BE2C (cell line): ENCODE results near the gene ANXA4.

Source experiments
- DNase-seq: peaks from one replicate; pipeline ENCODE4 v3.0.0-alpha.2; 2020
- H3K27me3 ChIP-seq: fragments of 250-450 bp; sonication (Bioruptor Pico); 2 replicates; pipeline ENCODE4 v1.5.1; 2020; ENCODE audit warnings: mild to moderate bottlenecking
- H3K36me3 ChIP-seq: fragments of 250-450 bp; sonication (Bioruptor Pico); 2 replicates; pipeline ENCODE4 v1.5.1; 2020; ENCODE audit warnings: mild to moderate bottlenecking
- H3K4me1 ChIP-seq: fragments of 250-450 bp; sonication (Bioruptor Pico); 2 replicates; pipeline ENCODE4 v1.5.1; 2020
- H3K4me3 ChIP-seq: 2 replicates; pipeline ENCODE4 v1.5.1; 2011; ENCODE audit warnings: low read depth, low read length
- H3K9me3 ChIP-seq: fragments of 250-450 bp; sonication (Bioruptor Pico); 2 replicates; pipeline ENCODE4 v1.5.1; 2020
- TF ChIP-seq, protein P1 (sequence below): IDR thresholded peaks from 2 replicates; pipeline ENCODE4 v1.5.1; 2012; ENCODE audit warnings: mild to moderate bottlenecking, low read depth, low read length

ANXA4 gene

GRCh38 chr2:69776886-69777785 lies 35.2 kb downstream of the ANXA4 start:
- Histone ChIP-seq H3K9me3 (no peaks in the 10 kb centered on the region), H3K27me3 (no peaks in the 10 kb centered on the region), H3K4me1 (no peaks in the 10 kb centered on the region), H3K4me3 (no peak overlapping the region), H3K36me3 (no peaks in the 10 kb centered on the region)
- TF ChIP-seq, protein P1, sequence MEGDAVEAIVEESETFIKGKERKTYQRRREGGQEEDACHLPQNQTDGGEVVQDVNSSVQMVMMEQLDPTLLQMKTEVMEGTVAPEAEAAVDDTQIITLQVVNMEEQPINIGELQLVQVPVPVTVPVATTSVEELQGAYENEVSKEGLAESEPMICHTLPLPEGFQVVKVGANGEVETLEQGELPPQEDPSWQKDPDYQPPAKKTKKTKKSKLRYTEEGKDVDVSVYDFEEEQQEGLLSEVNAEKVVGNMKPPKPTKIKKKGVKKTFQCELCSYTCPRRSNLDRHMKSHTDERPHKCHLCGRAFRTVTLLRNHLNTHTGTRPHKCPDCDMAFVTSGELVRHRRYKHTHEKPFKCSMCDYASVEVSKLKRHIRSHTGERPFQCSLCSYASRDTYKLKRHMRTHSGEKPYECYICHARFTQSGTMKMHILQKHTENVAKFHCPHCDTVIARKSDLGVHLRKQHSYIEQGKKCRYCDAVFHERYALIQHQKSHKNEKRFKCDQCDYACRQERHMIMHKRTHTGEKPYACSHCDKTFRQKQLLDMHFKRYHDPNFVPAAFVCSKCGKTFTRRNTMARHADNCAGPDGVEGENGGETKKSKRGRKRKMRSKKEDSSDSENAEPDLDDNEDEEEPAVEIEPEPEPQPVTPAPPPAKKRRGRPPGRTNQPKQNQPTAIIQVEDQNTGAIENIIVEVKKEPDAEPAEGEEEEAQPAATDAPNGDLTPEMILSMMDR = no peak
- no peak for DNase-seq

- TF ChIP-seq, protein P1 = no peak
Observed at GRCh38 chr2:69777786-69778105, 35.8 kb downstream of the ANXA4 start.

DNA sequence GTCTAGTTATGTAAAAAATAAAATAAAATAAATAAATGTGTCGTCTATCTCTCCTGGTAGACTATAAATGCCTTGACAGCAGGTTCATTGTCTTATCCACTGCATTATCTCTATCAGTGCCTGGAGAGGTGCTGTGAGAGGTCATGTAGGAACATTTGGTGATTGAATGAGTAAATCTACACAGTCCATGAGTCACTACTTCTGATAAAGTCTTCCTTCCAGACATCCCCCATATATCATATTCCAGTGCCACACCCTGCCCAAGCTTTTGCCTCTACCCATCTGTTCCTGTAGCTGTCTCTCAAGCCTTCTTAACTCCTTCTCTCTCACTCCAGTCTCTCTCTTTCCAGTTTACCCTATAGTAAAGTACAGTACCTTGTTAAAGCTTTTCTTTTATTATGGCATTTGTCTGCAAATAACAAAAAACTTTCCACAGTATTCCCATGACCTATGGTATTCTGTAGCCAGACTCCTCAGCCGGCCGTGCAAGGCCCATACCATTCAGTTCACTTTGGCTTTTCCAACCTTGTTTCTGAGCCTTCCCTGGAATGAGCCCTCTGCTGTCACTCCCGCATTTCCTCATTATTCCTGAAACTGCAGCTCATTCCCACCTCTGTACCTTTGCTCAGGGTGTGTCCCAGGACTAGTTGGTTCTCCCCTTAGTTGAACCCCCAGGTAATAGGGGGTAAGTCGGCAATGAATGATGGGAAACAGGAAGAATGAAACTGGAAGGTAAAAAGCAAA lies 37.5 kb downstream of the ANXA4 start:
- Histone ChIP-seq H3K36me3 (no peaks in the 10 kb centered on the region), H3K4me1 (no peaks in the 10 kb centered on the region), H3K4me3 (no peak overlapping the region), H3K27me3 (no peaks in the 10 kb centered on the region), H3K9me3 (no peaks in the 10 kb centered on the region)
- DNase-seq = no peak
- TF ChIP-seq, protein P1 = no peak

More at GRCh38 chr2:69777786-69778105, 35.8 kb downstream of the ANXA4 start:
- Histone ChIP-seq H3K9me3 (no peaks in the 10 kb centered on the region), H3K4me1 (no peaks in the 10 kb centered on the region), H3K4me3 (no peak overlapping the region), H3K27me3 (no peaks in the 10 kb centered on the region), H3K36me3 (no peaks in the 10 kb centered on the region)
- no peak for DNase-seq

GRCh38 chr2:69780921-69781320 lies 39.0 kb downstream of the ANXA4 start:
- Histone ChIP-seq H3K4me1 (no peaks in the 10 kb centered on the region), H3K9me3 (no peaks in the 10 kb centered on the region), H3K4me3 (no peak overlapping the region), H3K27me3 (no peaks in the 10 kb centered on the region), H3K36me3 (no peaks in the 10 kb centered on the region)
- no peak for DNase-seq
- TF ChIP-seq, protein P1 = no peak

GRCh38 chr2:69781321-69782248 lies 39.7 kb downstream of the ANXA4 start:
- Histone ChIP-seq H3K36me3 (no peaks in the 10 kb centered on the region), H3K4me3 (no peak overlapping the region), H3K27me3 (no peaks in the 10 kb centered on the region), H3K4me1 (no peaks in the 10 kb centered on the region), H3K9me3 (no peaks in the 10 kb centered on the region)
- no peak for DNase-seq
- TF ChIP-seq, protein P1 = no peak
